GM18861 (cell line): ENCODE data around the gene CAV2.

Source experiments
- ATAC-seq: cut with Tn5 transposase; IDR thresholded peaks from one replicate; pipeline ENCODE4 v1.9.1; 2021; ENCODE audit not compliant: unreplicated experiment

CAV2 gene

DNA sequence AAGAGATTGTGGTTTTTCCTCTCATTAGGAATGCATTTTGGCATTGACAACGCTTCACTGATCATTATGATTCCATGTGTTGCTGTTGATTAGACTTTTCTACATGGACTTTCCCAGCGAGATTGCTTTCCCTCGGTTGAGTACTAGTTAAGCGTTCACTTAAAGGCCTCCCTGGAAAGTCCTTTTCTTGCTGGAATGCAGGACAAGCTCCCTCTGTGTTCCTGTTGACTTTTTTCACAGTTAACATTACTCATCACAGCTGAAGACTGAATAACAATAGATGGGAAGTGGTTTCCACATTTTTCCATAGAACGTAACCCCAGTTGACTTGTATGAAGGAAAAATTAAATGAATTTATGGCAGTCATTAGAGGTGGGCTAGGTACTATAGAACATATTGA, 22.7 kb downstream of the CAV2 start:
- no peak for ATAC-seq

DNA sequence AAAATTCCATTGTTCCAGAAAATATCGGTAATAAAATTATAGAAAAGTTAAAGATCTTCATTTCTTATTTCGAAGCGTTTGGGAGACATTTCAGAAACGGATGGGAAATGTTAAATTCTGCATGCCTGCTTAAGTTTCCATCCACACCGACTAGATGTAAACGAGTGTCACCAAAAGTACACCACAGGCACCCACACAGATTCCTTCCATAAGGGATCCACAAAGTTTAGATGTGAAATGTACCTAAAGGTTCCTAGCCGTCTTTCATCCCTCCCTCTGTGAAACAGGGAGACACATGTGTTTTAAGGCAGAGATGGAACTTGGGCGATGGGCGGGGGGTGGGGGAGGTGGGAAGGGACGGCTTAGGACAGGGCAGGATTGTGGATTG, 24.7 kb downstream of the CAV2 start:
- ATAC-seq: no peak

DNA sequence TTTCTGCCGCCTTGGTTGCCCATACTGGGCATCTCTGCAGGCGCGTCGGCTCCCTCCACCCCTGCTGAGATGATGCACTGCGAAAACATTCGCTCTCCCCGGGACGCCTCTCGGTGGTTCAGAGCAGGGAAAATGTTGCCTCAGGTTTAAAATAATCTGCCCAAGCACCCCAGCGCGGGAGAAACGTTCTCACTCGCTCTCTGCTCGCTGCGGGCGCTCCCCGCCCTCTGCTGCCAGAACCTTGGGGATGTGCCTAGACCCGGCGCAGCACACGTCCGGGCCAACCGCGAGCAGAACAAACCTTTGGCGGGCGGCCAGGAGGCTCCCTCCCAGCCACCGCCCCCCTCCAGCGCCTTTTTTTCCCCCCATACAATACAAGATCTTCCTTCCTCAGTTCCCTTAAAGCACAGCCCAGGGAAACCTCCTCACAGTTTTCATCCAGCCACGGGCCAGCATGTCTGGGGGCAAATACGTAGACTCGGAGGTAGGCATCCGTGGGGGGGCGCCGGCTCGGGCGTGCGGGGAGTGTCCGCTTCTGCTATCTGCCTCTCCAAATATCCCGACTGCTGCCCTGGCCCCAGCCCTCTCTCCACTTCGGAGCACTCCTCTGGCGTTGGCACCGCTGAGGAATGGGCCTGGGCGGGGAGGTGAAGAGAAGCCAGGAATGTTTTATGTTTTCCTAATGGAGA, 25.2 kb downstream of the CAV2 start, which contains the start of gene CAV1:
Gene CAV1, plus strand, starts transcription at position 428 of the 689 bp plus-strand sequence. Its CDS starts 27 bp downstream, at position 455.
- ATAC-seq: peak; percentile 28

DNA sequence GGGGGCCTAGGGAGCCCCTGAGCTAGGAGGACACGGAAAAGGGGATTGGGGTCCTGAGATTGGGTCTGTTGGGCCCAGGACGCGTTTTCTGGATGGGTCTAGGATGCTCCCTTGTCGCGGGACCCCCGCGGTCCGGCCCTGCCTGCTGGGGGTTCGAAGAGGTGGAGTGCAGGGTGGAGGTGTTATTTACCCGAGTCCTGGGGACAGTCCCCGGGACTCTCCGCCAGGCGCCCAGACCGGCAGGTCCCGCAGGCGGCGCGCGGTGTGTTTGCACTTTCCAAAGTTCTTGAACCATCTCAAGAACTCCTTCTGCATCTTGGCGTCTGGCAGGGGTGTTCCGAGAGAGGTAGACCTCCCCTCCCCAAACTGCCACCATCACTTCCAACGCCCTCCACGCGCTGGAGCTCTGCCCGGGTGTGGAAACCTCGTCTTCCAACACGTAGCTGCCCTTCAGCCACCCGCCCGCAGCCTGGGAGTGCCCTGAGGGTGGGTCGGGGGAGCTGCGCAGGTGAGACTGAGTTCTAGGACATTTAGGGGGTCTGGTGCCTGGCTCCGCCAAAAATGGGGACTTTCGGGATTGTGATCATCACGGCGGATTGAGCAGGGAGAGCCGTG, 25.9 kb downstream of the CAV2 start:
- peak; percentile 26 for ATAC-seq

DNA sequence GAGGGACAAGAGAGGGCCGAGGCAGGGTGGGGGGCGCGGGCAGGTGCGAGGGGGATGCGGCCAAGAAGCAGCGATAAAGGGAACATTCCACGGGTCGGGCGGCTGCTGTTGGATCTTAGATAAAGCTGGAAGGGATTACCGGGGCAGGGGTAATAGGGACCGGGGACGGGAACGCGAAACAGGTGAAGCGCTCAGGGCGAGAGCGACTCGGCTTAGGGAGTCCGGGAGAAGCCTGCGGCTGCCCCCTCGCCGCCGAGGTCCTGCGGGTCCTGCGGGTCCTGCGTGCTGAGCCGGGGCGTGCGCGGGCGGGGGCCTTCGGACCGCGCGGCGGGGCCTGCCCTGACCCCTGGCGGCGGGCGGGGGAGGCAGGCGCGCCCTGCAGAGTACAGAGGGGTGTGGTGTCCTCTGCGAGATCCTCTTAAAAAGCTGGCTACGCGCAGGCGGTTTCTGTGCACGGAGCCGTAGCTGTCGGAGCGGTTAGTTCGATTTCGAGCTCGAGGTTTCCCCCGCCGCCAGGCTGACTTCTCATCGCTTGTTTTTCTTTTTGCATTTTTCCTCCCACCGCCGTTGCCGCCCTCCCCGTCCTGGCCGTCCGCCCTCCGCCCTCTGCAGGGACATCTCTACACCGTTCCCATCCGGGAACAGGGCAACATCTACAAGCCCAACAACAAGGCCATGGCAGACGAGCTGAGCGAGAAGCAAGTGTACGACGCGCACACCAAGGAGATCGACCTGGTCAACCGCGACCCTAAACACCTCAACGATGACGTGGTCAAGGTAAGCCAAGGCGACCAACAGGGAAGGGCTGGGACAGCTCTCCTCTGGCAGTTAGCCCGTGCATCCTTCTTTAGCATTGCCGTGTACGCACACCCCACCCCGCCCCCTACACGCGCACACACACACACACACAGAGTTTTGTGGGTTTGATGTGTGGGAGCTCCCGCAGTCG, 26.6 kb downstream of the CAV2 start:
- peak; percentile 90 for ATAC-seq

DNA sequence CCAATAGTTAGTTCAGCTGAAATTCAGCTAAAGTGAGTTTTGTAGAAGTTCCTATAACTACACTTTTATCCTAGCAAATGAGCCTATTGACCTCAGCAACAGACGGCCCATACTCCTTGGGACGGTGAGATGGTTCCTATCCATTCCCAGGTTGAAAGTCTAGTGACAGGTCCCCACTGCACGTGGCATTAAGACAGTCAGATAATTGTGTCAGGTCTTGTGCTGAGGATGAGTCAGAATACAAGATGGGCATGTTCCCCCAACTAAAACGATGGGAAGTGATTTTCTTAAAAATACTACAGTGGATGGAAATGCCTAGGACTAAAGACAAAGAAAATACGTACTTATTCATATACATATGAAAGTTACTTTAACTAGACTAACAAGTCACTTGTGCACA, 27.4 kb downstream of the CAV2 start:
- no peak for ATAC-seq

DNA sequence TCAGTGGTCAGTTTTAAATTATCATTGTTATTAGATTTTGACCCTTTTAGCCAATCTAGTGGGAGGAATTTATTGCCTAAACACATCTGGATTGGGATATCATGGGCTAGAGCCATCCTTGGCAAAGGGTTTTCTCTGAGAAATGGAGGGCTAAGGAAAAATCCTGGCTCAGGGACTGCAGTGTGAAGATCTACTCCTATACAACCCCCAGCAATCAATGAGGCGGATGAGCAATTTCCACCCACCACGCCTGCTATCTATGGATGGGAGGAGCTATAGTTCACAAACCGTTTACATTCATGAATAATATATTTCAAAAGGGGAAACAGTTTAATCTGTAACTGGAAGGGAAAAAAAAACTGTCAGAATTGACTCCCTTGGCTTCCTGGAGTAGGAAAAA, 28.0 kb downstream of the CAV2 start:
- no peak for ATAC-seq

DNA sequence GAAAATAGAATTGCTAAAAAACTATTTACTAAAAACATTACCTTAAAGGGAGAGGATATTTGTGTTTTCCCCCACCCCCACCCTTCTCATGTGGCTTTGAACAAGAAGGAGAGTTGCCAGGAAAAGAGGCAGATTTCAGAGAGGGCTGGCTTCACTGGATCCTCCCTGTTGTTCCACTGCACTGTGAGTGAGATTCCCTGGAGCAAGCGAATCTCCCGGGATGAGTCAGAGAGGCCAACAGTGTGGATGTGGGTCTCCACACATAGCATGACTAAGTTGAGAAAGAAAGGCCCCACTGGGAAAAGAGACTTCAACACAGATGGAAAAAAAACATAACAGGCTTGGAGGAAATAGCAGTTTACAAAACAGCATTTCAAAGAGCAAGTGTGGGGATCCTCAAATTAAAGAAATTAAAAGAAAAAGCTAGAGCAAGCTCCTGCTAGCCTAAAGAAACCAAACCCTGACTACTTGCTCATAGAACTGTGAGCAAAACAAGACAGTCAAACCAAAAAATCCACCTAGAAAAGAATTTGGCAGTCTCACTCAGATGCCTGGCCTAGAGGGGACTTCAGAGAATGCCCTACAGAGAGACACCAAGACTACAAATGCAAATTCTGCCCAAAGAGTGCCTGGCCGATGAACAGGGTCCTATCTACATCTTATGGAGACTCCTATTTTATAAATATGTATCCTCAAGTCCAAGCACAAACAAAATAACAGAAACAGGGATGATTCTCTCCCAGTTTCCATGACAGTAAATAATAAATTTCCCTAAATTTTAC, 28.7 kb downstream of the CAV2 start:
- ATAC-seq: no peak

DNA sequence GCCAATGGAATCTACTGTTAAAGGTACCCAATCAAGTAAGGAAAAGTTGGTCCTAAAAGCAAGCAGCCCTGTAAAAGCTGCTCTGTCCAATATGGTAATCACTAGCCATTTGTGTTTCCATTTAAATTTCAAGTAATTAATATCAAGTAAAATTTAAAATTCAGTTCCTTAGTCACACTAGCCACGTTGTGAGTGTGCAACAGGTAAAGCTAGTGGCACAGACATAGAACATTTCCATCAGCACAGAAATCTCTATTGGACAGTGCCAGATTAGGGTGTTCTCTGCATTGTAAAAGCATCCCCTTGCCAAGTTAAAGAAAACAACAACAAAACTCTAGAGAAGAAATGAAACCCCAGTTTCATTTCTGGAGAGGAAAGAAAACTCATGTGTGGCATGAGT, 29.7 kb downstream of the CAV2 start:
- no peak for ATAC-seq

DNA sequence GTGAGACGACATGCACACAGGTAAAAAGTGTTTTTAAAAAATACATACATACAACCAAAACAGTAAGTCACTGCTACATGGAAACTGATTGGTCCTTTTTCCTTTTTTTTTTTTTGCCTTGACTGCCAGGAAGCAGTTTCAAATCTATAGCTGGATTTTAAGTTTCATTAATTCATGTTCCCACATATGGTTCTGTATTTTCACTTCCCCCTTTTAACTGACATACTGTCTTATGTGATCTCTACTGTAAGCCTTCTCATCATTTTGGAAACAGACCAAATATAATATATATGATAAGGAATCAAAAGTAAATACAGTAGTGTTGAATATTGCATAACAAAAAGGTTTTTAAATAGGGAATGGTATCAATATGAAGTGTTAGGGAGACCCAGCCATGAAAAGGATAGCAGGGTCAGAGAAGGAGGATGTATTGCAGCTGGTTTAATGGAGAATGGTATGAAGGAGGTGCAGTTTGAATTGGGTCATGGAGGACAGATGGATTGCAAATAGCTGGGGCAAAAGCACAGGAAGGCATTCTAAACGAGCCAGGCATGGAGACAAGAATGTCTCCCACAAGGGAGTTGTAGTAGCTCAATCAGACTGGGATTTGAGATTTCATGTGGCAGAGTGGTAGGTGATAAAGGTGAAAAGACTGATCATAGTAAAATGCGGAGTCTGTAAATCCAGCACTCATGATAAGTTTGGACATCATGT, 30.7 kb downstream of the CAV2 start:
- ATAC-seq: no peak

DNA sequence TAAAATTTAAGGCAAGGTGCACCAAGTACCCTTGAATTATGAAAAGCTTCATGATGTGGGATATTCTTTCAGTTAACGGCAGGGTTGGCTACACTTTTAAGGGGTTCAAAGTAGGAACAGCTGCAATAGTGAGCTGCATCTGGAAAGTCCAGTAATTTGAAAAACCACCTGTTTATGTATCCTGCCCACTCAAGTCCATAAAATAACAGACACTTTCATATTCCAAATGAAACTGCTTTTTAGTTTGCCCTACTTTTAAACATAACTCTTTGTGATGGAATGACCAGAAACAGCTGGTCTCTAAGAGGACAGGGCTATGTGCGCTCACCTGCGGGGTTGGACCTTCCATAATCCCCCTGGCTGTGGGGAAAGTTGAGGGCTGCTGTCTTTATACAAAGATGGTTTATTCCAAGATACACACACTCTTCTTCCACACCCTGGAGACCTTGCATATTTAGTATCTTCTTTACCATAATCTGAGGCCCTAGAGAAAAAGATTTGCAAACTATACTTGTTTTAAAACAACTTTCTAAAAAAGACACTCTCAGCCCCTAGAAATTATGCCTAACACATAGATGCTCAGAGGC, 32.7 kb downstream of the CAV2 start:
- ATAC-seq: no peak

DNA sequence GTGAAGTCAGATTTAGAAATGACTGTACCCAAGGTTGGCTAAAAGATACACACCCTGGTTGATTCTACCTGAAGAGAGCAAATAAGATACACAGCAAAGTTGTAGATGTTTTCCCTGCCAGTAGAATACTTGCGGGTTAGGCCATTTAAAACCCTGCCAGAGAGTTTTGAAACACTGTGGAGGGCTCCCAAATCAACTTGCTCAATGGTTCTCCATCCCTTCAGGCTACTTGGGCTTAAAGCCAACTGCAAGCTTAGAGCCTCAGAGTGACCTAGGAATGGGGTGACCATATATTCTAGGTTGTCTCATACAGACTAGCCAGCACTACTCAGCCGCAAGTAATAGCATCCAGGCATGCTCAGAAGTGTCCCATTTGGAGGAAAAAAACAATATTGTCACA, 35.3 kb downstream of the CAV2 start:
- ATAC-seq: no peak

DNA sequence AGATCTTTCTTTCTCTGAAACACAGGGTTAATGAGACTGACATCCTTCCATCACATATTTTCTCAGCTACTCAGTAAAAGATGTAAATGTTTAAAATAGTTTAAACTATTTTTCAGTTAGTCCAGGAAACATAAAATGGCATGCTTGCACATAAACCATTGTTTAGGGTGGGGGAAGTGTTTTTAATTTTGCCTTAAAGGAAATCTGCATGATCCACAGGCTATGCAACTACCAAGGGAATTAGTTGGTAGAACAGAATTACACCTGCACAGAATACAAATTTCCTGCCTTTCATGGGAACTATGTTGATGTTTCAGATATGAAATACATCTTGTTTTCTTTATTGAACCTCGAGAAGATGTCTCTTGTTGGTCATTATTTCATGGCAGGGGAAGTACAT, 35.9 kb downstream of the CAV2 start:
- no peak for ATAC-seq

DNA sequence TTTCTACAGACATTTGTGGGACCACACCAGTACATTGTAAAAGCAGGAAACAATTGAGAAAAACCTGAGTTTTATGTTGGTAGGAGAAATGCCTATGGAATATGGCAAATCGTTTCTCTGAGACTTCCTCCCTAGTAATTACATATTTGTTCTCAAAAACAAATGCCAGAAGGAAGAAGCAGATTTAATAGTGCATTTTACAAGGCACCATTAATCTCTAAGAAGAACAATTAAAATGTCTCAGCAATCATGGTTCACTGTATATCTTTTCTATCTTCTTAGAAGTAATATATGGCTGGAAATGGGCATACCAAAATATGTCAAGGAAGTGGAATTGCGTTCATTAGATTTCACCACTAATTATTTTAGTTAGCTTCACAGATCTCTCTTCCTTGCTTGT, 38.6 kb downstream of the CAV2 start:
- no peak for ATAC-seq

DNA sequence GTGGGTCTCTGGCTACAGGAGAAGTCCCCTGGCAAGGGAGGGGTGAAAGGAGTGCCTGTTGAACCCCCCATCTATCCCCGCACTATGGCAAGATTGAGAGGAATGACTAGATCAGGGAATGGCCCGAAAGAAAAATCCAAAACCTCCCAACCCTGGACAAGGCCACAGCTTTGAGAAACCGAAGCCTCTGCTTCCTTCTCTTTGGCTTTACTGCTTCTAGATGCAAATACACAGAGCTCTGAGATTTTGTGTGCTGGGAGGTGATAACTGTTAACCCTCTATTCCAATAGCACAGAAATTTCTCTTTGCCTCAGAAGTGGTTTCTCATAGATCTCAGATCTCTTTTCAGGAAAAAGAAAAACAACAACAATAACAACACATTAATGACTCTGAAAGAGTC, 40.3 kb downstream of the CAV2 start:
- ATAC-seq: no peak

DNA sequence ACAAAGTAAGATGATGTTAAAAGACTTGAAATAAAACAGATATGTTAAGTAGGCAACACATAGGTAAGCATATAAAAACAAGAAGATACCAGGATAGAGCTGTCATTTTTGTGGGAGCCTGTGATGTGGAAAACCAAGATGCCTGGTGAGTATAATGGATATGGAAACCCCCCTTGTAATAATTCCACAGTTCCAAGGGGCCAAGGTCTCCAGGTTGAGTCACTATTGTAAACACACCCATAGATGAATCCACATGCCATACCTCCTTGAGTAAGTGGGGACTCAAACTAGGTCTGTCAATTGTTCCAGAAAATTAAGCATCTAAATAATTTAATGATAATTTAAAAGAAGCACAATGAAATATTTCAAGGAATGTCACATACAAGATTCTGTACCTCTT, 41.2 kb downstream of the CAV2 start:
- no peak for ATAC-seq

DNA sequence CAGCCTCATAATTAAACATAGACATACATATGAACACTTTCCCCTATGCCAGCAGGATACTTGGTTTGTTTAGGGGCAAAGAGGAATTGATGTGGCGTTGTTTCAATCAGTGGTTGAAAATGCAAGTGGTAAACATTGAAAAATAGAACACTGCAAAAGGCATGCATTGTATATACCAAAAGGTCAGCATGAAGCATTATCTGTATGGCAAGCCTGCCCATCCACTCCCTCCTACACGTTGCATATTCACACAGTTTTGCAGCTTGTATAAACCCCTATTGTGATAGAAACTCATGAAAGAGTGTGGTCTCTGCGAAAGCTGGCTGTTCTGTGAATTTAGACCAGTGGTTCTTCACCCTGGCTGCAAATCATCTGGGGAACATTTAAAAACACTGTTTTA, 42.4 kb downstream of the CAV2 start:
- ATAC-seq: no peak

DNA sequence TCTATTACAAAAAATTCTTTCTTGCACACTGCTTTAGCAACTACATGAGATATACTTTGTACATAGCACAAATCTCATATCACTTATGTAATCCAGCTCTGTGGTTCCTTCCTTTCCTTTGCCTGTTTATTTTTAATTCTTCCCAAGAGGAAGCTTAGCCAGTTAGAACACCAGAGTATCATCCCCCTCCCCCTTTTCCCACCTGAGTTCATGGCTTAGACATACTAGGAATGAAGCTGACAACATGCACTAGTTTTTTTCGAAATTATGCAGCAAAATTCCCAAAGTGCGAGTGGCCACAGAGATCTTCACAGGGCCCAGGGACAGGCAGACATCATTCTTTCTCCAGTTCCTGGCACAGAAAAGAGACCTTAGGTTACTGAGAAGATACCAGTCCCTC, 43.1 kb downstream of the CAV2 start:
- no peak for ATAC-seq

DNA sequence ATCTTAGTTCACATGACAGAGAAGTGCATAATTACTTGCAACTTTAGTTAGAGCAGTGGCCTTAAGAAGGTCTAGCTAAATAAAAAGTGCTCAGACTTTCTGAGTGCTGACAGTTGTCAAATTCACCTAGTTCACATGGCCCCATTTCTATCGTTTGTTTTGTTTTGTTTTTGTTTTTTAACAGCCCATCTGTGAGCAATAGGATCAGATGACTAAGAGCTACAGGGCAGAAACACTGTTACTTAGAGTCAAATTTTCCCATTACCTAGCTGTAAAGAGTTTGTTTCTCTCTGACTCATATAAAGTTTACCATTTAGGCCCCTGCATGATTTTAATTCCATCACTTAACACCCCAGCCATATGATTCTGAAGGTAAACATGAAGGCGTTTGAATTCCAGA, 44.1 kb downstream of the CAV2 start:
- ATAC-seq: no peak

DNA sequence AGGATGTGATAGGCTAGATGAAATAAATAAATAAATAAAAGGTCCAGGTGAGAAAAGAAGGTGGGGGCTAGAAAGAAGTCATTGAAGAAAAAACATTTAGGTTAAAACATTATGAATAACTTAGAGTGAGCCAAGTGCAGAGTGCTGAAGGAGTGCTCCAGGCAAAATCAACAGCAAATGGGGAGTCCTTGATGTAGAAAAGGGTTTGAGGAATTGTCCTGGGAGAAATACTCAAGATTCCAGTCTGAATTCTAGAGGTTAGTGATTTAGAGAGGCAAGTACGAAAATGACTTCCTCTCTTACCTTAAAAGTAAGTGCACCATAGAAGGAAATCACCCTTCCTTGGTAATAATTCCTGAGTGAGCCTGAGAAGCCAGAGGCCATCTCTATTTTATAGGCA, 44.9 kb downstream of the CAV2 start:
- ATAC-seq: no peak
